RWPE1 (cell line): ENCODE data around the gene SAPCD2.

Experiments
- CTCF ChIA-PET: fragments of 350-600 bp; sonication (Branson Sonifier 250); formaldehyde crosslinking; extraction: SDS; loops from one replicate; lab custom pipeline; 2021; lab: Yijun Ruan, JAX
- POLR2A ChIA-PET: fragments of 400-600 bp; formaldehyde crosslinking; extraction: SDS; loops from one replicate; lab custom pipeline; 2020; ENCODE audit warnings: antibody characterized with exemption; ENCODE audit not compliant: low non-redundant PET; lab: Yijun Ruan, JAX
- DNase-seq: peaks from one replicate; pipeline ENCODE4 v3.0.0; 2012; ENCODE audit warnings: low spot score
- H3K27ac ChIP-seq: fragments of 450-650 bp; 2 replicates; pipeline ENCODE4 v1.5.1; 2017
- CTCF ChIP-seq: fragments of 450-650 bp; conservative IDR thresholded peaks from 2 replicates; pipeline ENCODE4 v1.5.1; 2017; ENCODE audit warnings: low read depth, mild to moderate bottlenecking

Gene SAPCD2

GRCh38 chr9:137114613-137115393, 44.4 kb upstream of the SAPCD2 start, which contains the start of gene DPP7:
Gene DPP7 (minus strand): TSS chr9:137114733. CDS start chr9:137114713, 20 bp downstream.
- no peak for TF ChIP-seq CTCF
- ChIA-PET POLR2A (interaction anchor here (0.7 to 1.2 kb wide), 4 partner anchors 10 to 86 kb away, joined by 3 to 4 read pairs (median 4); partner anchors contain the start of gene MAN1B1), CTCF (interaction anchor here (0.6 to 1.6 kb wide), 8 partner anchors 16 to 122 kb away, joined by 3 to 9 read pairs (median 5); partner anchors contain the start of gene RNF224)
- peak within 1 kb of the TSS; percentile 59 for H3K27ac ChIP-seq
- DNase-seq, result peak; percentile 74

GRCh38 chr9:137114220-137114612, 43.9 kb upstream of the SAPCD2 start:
- CTCF ChIA-PET, result interaction anchor here (1.3 to 1.6 kb wide), 2 partner anchors 47 to 122 kb away, joined by 7 to 9 read pairs; no protein-coding TSS in a partner anchor
- TF ChIP-seq CTCF, result no peak
- DNase-seq, result no peak
- POLR2A ChIA-PET, result interaction anchor here (1.0 kb wide), 1 partner anchor 126 kb away, joined by 4 read pairs; the partner anchor contains the start of gene TUBB4B
- peak overlapping the region; percentile 59 for H3K27ac ChIP-seq

GRCh38 chr9:137113385-137114159, 43.2 kb upstream of the SAPCD2 start:
- ChIA-PET CTCF (interaction anchor here (0.5 to 1.1 kb wide), 3 partner anchors 17 to 141 kb away, joined by 3 to 5 read pairs (median 4); no protein-coding TSS in a partner anchor), POLR2A (interaction anchor here (1.0 kb wide), 1 partner anchor 127 kb away, joined by 4 read pairs; the partner anchor contains the start of gene TUBB4B)
- H3K27ac ChIP-seq, result peak overlapping the region; percentile 2; the same call in 1 of the 2 replicates
- no peak for DNase-seq
- TF ChIP-seq CTCF, result no peak

GRCh38 chr9:137112564-137113384, 42.4 kb upstream of the SAPCD2 start:
- ChIA-PET POLR2A (no interaction called here), CTCF (interaction anchor here (0.5 to 1.1 kb wide), 5 partner anchors 18 to 141 kb away, joined by 3 to 5 read pairs (median 4); no protein-coding TSS in a partner anchor)
- peak overlapping the region; percentile 26 for H3K27ac ChIP-seq
- TF ChIP-seq CTCF, result no peak
- DNase-seq, result no peak

- H3K27ac ChIP-seq, result peak overlapping the region; percentile 26
- no peak for TF ChIP-seq CTCF
- no peak for DNase-seq
- ChIA-PET POLR2A (no interaction called here), CTCF (interaction anchor here (0.6 to 1.1 kb wide), 3 partner anchors 48 to 125 kb away, joined by 3 to 5 read pairs (median 4); no protein-coding TSS in a partner anchor)
These were observed 41.6 kb upstream of the SAPCD2 start for GRCh38 chr9:137111788-137112563.
